ENCODE measurements around the gene ADAMTS2.

The ADAMTS2 gene

GRCh38 chr5:179254638-179255271 is 90.5 kb downstream of the ADAMTS2 start:
- no peak for DNase-seq (ENCODE audit: low read depth in 2 of 2)

DNA sequence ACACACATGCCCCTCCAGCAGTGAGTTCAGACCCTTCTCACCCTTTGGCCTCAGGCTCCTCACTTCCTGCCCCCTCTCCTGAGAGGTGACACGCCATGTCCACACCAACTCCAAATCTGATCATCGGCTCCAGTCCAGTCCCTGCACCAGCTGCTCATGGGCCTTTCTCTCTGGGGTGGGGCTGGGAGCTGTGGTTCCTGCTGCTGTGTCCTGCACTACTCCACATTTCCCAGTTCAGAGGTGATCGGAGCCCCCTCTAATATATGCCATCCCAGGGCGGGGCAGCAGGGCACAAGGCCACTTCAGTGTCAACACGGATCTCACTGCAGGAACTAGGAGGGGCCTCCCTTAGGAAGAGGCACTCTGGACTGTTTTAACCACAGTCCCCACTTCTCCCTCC is 91.5 kb downstream of the ADAMTS2 start:
- DNase-seq (ENCODE audit: low read depth in 2 of 2), result no peak

DNA sequence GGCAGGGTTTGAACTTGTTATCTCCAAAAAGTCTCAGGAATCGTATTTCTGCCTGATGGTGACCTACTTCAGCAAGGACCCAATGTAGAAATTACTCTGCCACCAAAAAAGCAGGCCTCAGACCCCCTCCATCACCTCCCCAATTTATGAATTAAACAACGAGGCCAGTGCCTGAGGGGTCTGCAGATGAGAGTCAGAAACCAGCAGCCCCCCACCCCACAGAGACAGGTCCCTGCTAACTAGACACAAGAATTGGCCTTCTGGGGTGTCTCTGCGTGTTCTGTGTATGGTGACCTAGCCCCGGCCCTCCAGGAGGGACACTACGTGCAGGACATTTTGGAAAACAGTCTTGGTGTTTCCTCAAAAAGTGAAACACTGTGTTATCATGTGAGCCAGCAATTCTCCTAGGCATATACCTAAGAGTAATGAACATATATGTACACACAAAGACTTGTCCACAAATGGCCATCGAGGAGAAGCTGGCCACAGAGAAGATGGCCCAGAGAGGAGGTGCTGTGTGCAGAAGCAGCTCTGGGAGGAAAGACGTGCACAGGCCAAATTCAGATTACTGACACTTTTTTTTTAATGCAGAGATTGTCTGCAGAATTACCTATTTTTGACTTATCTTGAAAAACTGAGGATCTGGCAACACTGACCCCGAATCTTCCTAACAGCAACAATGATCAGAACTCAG is 93.8 kb downstream of the ADAMTS2 start:
- DNase-seq (ENCODE audit: low read depth in 2 of 2), result no peak

- no peak for DNase-seq (ENCODE audit: low read depth in 2 of 2)
Observed at GRCh38 chr5:179250561-179251225, 94.6 kb downstream of the ADAMTS2 start.

DNA sequence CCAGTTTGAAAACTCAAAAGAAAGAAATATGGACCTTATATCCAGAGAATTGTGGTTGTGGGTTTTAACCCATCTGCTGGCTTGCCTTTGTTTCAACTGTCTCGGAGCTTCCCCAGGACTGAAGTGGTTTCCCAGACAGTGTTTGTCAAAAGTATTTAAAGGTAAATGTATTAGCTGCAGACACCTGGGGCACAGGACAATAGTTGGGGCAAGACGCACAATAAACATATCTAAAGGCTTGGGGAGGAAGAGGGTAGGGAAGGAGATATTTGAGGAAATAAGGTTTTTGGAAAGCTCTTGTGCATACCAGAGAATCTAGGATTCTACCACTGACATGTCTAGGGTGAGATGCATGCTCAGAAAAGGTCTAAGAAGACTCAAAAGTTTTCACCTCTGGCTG is 99.0 kb downstream of the ADAMTS2 start:
- DNase-seq (ENCODE audit: low read depth in 2 of 2), result no peak

DNA sequence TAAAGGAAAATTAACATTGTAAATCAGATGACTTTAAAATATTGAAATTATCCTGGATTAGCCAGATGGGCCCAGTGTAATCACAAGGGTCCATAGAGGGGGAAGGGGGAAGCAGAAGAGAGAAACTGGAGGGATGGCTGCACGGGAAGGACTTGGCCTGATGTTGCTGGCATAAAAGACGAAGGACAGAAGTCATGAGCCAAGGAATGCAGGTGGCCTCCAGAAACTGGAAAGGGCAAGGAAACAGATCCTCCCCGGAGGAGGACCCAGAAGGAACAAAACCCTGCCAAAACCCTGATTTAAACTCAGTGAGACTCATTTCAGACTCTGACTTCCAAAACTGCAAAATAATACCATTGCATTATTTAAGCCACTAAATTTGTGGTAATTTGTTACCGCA is 100.2 kb downstream of the ADAMTS2 start:
- DNase-seq (ENCODE audit: low read depth in 2 of 2), result no peak

DNA sequence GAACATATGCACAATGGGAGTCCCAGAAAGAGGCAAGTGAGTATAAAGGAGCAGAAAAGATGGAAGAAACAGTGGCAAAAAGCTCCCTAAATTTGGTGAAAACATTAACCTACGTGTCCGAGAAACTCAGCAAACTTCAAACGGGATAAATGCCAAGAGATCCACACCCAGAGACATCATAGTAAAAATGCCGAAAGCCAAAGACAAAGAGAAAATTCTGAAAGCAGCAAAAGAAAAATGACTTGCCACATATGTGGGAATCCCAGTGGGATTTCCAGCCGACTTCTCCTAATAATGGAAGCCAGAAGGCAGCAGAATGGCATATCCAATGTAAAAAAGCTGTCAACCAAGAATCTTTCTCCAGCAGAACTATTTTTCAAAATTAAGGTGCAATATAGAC is 101.2 kb downstream of the ADAMTS2 start:
- no peak for DNase-seq (ENCODE audit: low read depth in 2 of 2)

DNA sequence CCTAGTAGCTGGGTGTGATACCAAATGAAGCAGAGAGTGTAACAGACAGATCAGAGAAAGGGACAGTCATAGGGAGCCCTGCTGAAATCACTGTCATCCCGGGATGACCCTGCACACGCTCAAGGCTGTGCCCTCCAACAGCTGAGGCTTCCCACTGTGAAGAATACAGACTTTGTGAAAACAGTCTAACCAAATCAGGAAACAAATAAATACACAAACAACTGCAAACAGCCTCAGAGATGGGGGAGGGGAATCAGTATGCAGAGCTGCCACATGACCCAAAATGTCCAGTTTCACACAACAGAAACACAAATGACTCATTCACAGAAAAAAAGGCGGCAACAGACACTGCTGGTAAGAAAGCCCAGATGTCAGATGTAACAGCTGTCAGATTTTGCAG is 101.9 kb downstream of the ADAMTS2 start:
- no peak for DNase-seq (ENCODE audit: low read depth in 2 of 2)

- no peak for DNase-seq (ENCODE audit: low read depth in 2 of 2)
Observed at GRCh38 chr5:179242676-179243075, 102.6 kb downstream of the ADAMTS2 start.

DNA sequence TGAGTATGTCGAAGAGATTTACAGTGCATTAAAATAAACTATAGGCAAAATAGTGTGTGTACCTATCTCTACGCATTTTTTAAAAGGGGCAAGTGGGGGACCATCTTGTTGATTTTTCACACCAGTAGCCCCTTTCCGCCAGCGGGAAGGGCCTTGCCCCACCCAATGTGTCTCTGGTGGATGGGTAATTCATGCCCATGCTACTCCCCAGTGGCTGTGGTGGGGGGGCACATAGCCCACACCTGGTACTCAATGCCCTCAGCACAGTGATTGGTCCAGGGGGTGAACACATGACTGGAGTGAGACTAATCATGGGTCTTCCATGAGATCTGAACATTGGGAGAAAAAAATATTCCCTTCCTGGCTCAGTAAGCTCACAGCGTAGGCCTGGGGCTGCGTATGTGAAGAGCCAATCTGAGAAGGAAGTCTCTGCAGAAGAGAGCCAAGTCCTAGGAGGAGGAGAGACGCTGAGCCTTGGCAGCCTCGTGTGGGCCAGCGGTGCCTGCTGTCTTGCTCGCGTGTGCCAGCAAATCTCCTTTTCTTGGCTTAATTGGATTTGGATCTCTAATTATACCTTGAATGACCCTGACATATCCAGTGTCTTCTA is 103.4 kb downstream of the ADAMTS2 start:
- no peak for DNase-seq (ENCODE audit: low read depth in 2 of 2)

DNA sequence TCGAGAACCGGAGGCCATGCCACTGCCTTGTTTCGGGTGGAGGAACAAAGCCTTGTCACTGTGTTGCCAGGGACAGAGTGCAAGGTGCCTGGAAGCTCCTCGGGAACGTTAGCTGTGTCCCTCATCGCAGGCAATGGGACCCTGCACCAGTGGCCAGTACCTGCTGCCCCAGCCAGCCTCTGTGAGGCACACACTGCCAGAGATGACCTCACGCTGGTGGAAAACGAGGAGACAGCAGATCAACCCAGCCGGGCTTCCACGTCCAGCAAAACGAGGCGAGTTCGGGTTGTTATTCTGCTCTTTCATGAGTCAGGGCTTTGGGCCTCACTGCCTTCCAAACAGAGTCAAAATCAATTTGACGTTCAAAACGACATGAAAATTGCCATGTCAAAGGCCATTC is 104.1 kb downstream of the ADAMTS2 start:
- no peak for DNase-seq (ENCODE audit: low read depth in 2 of 2)

- no peak for DNase-seq (ENCODE audit: low read depth in 2 of 2)
Observed at GRCh38 chr5:179240561-179240960, 104.7 kb downstream of the ADAMTS2 start.

- DNase-seq (ENCODE audit: low read depth in 2 of 2), result no peak
Observed at GRCh38 chr5:179239256-179240135, 105.8 kb downstream of the ADAMTS2 start.

DNA sequence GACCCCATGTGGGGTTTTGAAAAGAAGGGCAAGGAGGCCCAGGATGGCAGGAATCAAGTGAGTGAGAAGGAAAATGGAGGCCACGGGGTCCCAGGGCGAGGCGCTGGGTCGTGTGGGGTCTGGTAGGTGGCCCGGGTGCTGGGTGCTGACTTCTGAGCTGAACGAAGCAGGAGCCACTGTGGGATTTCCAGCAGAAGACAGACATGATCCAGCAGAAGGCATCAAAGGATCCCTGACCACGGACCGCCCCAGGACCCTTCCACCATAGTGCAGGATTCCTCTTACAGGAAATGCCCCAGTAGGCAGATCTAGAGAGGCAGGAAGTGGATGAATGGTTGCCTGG is 106.7 kb downstream of the ADAMTS2 start:
- no peak for DNase-seq (ENCODE audit: low read depth in 2 of 2)

DNA sequence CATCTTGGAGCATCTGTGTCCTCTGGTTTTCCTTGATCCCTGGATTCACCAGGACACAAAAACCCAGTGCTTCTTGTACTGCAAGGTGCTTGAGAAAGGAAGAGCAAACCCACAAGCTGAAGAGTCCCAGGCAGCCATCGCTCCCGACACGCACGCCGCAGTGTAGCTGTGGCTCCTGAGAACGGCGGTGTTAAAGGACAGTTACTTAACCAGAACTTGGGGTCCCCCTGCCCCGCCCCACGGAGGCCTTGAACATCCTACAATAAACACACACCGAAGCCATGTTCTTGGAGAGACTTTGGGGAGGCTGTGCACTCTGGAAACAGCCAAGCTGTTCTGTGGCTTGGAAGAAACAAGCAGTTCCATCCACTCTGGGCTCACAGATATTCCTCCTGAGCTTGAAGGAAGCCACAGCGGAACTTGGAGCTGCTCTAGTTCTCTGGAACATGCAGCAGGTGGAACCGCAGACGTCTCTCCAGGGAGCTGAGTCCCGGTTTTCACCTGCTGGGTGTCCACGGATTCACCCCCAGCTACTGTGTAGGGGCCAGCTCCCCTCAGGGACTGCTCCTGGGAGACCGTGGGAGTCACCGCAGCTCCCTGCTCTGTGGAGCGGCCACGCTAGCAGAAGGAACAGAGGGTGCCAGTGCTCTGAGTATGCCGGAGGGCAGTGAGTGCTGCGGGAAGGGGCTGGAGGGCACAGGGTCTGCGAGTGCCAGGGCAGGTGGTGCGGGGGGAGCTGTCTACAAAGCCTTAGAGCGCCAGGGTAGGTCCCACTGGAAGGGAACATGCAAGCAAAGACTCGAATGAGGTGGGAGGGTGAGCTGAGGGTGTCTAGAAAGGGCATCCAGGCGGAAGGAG is 107.3 kb downstream of the ADAMTS2 start:
- no peak for DNase-seq (ENCODE audit: low read depth in 2 of 2)

DNA sequence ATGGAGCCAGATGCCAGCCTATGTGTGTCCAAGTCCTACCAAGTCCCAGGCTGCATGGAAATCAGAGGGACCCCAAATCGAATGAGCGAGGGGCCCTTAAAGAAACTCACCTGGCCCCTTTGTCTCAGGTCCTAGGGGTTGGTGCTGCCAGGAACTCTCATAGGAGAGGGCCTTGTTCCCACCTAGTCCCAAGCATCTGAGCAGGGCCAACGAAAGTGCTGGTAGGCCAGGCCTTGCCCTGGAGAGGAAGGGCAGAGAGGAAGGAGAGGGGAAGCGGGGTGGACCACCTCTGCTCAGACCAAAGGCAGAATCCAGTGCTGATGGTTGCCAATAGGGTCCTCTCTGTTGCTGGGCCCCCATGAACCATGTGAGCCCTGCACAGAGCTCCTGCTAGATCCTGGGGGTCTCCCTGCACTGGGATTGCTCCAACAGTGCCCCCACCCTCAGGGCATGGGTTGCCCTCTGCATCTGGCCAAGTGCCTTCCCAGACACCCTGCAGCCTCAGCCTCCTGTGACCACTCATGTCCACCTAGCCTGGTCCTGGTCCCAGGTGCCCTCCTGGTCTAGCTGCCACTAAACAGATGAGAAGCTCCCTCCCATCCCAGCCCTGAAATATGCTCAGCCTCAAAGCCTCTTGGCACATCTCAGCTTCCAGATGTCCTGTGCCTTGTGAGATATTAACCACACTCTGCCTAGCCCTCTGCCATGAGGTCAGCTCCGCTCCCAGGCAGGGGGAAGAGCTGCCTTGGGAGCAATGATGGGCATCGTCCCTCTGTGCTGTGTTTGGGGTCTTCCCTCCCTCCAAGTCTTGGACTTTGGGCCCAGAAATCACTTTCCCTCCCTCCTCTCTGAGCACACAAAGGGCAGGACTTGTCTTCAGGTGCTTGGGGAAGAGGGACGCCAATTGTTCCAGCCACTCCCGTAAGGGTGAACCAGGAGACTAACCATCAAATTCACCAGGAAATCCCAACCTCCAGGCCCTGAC is 109.6 kb downstream of the ADAMTS2 start:
- DNase-seq (ENCODE audit: low read depth in 2 of 2), result no peak

- no peak for DNase-seq (ENCODE audit: low read depth in 2 of 2)
Observed at GRCh38 chr5:179234563-179235135, 110.6 kb downstream of the ADAMTS2 start.

DNA sequence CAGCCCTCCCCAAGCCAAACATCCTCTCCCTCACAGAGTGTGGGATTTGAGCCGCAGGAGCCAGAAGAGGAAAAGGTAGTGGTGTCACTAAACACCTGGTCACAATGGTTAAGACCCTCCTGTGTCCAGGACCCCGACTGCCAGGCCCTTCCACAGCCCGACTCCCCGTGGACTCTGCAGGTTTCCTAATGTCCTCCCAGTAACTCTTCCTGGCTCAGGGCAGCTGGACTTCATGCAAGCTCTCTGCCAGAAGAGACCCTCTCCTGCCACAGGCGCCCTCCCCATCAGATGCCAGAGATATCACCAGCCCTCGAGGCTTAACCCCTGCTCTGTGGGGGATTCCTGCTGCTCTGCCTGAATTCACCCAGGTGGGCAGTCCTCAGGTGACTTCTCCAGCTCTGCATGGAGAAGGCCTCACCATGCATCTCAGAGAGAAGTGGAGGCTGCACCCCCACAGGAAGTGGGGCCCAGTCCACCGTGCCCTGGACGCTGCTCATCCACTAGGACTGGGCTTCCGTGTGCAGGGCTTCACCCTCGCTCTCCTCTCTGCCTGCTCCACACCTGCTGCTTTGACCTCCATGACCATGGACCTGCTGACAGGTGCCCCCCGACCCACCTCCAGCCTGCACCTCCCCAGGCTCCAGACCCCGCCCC is 111.2 kb downstream of the ADAMTS2 start:
- DNase-seq (ENCODE audit: low read depth in 2 of 2), result no peak
